Transverse colon (tissue), 4 donors: Measurements from ENCODE around the gene PPP2R2C.

Source experiments
- EP300 ChIP-seq: sonication (generic); formaldehyde crosslinking; IDR thresholded peaks from one replicate; pipeline ENCODE4 v1.6.1; 2017; ENCODE audit warnings: antibody characterized with exemption, low read depth
- POLR2A ChIP-seq: fragments of 450-650 bp; IDR thresholded peaks from one replicate; pipeline ENCODE4 v1.6.1; 2016; ENCODE audit warnings: antibody characterized with exemption, mild to moderate bottlenecking, moderate library complexity
- POLR2AphosphoS5 ChIP-seq, 3 donors: sonication (generic); formaldehyde crosslinking; IDR thresholded peaks; one replicate each; pipeline ENCODE4 v1.6.1; 2016; ENCODE audit warnings: antibody characterized with exemption in 3 of 3
- TF ChIP-seq, protein P1 (sequence below), 5 experiments: fragments of 200-600 bp in 3 of 5; fragments of 450-650 bp in 2 of 5; sonication (generic) in 3 of 5; IDR thresholded peaks; 1 replicate in 2 of 5; 2 replicates in 3 of 5; pipeline ENCODE4 v1.5.1; 2016 to 2017; ENCODE audit warnings: antibody characterized with exemption in 5 of 5, inconsistent platforms in 3 of 5, mild to moderate bottlenecking in 2 of 5, moderate library complexity in 1 of 5

DNA sequence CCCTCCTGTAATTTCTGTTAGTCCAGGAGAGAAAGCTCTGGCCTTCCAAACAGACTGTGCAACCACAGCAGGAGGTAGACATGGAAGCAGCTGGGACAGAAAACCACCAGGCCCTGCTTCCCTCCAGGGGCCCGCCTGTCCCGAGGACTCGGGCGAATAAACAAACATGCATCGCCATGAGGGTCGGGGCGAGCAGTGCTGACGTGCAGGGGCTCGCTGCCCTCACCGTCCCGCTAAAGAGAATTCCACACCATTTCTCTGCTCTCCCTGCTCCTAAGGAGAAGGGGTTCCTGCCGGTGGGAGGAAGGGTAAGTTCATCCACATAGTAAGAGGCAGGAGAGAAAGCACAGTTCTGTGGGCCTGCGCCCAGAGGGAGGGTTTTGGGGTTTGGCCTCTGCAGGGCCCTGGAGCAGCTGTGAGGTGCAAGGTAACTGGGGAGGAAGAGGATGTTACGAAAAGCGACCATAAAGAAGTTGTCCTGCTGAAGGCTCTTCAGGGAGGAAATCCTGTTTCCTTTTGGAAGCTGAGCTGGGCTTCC, 147.9 kb downstream of the PPP2R2C start:
- no peak for TF ChIP-seq POLR2AphosphoS5 (IDR thresholded peaks at IDR 0.05)
- TF ChIP-seq, protein P1, sequence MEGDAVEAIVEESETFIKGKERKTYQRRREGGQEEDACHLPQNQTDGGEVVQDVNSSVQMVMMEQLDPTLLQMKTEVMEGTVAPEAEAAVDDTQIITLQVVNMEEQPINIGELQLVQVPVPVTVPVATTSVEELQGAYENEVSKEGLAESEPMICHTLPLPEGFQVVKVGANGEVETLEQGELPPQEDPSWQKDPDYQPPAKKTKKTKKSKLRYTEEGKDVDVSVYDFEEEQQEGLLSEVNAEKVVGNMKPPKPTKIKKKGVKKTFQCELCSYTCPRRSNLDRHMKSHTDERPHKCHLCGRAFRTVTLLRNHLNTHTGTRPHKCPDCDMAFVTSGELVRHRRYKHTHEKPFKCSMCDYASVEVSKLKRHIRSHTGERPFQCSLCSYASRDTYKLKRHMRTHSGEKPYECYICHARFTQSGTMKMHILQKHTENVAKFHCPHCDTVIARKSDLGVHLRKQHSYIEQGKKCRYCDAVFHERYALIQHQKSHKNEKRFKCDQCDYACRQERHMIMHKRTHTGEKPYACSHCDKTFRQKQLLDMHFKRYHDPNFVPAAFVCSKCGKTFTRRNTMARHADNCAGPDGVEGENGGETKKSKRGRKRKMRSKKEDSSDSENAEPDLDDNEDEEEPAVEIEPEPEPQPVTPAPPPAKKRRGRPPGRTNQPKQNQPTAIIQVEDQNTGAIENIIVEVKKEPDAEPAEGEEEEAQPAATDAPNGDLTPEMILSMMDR (IDR thresholded peaks at IDR 0.05) = no peak
- TF ChIP-seq POLR2A = no peak
- no peak for TF ChIP-seq EP300
